Activated T-helper 1 cell treated with anti-CD3 and anti-CD28 coated beads, Interleukin-2, amount 50 U/mL, for 16 hours (primary cell): ENCODE data around the gene SDCCAG8.

Experiments
- DNase-seq, 2 donors: peaks; one replicate each; pipeline ENCODE4 v3.0.0-alpha.2; 2020; ENCODE audit warnings: low read depth in 1 of 2, low spot score in 1 of 2

Gene SDCCAG8

DNA sequence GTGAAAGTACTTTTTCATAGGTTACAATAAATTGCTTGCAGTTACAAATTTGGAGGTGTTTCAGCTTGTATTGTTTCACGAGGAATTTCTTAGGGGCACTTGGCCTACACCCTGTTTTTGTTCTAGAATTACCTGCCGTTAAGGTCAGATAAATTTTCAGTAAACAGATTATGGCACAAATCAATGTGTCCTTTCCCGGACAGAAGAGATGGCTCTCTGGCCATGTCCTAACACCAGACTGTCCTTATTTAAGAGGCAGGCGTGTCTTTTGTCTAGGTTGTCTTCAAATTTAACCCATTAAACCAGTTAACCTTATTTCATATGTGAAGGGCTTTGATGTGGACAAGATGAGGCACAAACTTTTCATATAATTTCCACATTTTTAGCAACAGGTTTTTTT, 243.4 kb downstream of the SDCCAG8 start:
- DNase-seq: no peak

DNA sequence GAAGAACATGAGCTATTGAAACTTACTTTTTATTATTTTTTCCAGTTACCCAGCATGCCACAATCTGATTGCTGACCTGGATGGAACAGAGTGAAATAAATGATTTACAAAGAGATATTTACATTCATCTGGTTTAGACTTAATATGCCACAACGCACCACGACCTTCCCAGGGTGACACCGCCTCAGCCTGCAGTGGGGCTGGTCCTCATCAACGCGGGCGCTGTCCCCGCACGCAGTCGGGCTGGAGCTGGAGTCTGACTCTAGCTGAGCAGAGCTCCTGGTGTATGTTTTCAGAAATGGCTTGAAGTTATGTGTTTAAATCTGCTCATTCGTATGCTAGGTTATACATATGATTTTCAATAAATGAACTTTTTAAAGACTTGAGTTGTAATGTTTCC, 243.9 kb downstream of the SDCCAG8 start:
- no peak for DNase-seq

DNA sequence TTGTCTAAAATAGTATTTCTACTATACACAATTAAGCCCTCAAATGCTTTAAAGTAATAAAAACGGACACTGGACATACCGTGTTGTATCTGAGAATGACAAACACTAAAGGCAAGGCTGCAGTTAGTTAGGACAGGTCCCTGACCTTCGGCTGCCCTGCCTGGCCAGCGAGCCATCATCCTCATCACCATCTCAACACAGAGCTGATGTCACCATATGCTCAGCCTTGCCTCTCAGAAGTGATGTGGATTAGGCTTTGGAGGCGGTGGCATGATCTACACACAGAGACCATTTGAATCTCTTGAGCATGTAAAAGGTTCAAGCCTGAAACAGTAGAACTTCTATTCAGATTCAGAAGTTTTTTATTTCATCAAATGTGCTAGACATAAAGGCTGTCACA, 244.7 kb downstream of the SDCCAG8 start:
- DNase-seq: no peak

DNA sequence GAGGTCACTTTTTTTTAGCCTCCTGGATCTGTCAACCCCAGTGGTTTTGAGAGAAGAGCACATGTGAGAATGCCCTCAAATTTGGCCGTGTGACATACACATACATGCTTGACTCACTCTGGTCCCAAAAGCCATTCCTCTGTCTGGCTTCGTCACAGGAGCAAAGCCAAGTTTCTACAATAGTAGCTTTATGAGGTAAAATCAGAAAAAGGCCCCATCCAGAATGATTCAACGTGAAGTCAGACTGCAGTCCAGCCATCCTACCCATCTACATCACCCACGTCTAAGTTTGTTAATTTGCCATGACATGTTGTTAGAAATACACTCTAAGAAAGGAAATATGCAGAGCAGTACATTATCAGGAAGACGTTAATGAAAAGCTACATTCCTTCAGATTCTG, 245.2 kb downstream of the SDCCAG8 start:
- DNase-seq: no peak

DNA sequence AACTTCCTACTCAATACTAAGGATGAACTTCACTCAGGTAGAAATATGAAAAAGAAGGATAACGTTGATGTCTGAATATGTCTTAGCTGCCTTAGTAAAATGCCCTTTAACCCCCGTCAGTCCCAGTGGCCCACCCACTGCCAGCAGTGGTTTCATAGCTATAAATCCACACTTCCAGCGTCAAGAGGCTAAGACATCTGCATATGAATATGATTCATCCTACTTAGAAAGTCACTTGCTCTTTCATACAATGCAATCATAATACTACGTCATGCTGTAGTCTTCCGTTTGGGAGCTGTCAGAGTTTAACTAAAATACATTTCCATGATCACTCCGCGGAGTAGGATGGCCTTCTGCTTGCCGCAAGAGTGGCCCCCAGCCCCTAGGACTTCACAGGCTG, 247.3 kb downstream of the SDCCAG8 start:
- DNase-seq: no peak

DNA sequence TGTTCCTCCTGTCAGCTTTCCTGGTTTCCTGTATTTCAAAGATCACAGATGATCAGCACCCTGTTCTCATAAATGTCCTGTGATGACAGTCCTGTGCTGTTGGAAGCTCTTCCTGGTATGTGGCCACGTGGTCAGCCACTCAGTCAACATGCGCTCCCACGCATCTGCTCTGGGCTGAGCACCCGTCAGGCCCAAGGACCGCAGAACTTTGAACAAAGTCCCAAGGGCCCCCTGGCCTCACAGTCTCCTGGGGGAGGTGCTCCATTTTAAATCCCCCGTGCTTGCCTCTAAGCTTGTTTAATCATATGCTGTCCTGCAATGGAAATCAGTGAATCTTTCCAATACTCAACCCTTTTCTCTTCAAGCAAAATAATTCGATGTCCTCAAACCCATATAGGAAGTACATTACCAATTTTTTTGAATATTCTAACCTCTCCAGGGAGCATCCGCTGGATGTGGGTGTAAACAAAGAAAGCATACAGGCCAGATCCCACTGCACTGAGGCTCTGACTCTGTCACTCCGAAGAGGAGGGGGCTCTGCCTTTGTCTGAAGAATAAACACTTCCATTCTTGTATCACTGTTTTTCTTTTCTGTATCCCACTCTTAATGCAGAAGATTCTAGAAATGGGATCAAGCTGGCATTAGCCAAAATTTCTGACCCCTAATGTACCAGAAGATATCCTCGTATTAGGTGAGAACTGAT, 250.3 kb downstream of the SDCCAG8 start:
- DNase-seq: no peak

DNA sequence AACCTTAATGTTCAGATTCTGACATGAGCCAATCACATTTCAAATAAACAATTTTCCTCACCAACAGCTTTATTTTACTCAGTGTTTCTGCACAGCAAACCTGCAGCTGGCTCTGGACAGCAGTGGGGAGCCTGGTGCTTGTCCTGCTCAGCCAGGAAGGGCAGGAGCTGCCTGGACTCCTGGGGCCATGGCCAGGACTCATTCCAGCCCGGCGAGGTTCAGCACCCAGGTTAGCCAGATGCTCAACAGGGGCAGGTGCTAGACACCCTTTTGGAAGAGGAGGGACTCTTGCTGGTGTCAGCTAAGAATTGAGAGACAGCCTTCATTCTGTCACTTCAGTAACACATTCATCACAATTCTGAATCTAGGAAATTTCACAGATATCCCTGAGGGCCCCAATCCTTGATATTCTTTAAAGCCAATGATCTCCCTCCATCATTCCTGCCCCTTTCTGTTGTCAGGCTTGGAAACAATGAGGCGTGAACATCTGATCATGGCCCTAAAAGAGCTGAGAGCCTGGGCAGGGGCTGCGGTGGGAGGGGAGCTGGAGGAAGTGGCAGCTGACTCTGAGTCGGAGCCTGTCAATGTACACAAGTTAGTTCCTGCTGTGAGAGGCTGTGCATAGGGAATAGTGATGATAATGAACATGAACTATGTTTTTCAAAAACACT, 251.3 kb downstream of the SDCCAG8 start:
- DNase-seq: no peak

DNA sequence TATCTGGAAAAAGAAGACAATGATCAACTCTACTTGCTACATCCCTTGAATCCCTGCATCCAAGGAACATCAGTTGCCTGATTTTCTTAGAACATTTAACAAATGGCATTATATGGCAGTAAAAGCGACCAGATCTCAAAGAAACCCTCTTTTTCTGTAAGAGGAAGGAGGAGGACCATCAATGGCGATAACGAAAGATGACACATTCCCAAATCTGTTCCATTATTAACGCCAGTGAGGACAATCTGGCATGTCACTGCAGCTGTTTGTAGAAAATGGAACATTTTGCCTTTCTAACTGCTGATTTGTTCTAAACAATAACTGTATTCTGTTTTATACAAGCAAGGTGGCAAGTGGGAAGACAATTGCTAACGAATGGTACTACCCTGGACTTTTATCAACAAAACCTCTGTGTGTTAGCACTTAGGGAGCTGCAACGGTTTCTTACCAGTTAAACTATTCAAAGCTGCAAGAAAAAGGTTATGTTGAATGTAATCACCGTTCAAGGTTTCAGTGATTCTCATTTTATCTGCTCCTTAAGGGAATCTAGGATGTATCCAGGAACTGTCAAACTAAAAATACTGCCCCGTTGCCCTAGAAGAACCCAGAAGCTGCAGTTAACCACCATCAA, 251.9 kb downstream of the SDCCAG8 start:
- no peak for DNase-seq

DNA sequence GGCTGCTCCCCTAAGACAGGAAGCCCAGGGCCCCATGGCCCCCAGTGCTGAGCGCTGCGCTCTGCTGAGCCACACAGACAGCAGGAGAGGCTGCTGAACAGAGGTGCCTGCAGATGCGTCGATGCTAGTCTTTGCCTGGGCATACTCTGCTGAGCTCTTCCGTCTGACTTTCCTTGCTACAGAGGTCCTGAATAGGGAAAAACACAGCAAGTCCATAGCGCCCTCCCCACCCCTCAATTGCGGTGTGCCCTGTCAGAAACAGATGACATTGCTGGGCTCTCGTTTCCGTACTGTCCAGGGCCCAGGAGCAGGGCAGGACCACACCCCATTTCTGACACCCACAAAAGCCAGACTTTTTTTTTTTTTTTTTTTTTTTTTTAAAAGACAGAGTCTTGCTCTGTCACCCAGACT, 252.5 kb downstream of the SDCCAG8 start:
- no peak for DNase-seq

DNA sequence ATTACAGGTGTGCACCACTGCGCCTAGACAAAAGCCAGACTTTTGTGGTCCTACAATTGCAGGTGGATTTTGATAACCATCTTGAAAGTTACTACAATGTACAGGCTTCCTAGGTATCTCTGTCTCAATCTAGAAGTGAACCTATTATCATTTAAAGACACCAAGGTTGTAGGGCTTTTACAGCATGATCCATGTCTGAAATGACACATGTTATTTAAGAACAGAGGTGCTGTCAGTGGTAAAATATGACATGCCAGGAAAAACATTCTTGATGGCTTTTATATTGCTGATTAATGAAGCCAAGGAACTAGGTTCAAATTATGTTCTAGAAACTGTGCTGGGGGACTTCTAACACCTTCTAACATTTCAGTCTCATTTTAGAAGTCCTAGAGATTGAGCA, 253.1 kb downstream of the SDCCAG8 start:
- no peak for DNase-seq

DNA sequence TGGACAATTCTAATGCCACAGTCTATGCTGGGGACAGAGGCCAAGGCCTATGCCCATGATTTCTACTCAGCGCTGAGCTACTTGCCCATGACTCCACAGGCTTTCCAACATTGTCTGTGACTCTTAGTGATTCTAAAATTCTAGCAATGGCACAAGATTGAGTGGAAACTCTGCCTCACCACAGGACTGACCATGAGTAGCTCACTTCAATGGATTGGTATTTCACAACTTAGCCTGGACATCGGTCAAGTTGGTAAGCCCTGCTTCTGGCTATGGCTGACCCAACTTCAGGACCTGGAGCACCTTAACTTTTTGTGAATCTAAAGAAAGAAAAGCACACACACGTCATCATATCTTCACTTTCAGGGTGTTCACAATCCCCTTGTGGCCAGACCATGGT, 255.1 kb downstream of the SDCCAG8 start:
- DNase-seq: no peak

DNA sequence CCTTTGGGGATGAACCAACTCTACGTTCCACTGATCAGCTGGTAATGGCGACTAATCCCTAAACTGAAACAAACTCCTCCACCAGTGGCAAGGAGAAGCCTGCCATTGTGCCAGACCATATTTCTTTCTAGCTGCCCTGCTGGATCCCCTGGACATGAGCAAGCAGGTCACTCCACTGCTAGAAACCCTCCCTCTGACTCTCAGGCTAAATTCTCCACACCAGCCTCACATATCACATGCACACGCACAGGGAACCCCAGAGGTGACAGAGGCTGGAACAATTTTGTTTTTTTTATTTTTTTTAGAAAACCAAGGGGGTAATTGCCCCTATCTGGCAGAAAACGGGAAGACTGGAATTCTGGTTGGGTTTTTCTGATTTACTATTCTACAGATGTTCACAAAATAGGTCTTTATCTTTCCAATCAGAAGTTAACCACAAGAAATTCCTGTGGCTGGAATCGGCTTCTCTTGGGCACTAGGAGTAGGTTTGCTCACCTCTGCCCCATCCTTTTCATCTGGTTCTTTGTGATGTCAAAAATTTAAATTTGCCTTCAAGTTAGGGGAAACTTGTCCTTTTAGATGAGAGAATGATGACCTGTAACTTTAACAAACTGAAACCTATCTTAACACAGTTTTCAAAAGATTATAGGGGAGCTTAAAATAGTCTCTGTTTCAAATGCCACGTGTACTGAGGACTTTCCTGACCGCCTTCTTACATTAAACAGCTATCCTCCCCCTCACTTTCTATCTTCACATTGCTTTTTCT, 258.1 kb downstream of the SDCCAG8 start:
- no peak for DNase-seq

DNA sequence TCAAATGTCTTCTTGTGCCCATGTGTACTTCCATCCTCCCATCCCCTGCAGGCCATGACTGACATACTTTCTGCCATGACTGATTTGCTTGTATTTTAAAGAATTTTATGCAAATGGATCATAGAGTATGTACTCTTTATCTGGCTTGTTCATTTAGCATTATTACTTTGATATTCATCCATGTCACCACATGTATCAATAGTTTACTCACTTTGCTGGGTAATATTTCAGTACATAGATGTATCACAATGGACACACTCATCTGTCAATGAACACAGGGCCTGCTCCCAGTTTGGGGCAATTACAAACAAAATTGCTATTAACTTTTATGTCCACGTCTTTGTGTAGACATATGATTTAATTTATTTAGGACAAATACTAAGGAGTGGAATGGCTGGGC, 259.1 kb downstream of the SDCCAG8 start:
- DNase-seq: no peak

DNA sequence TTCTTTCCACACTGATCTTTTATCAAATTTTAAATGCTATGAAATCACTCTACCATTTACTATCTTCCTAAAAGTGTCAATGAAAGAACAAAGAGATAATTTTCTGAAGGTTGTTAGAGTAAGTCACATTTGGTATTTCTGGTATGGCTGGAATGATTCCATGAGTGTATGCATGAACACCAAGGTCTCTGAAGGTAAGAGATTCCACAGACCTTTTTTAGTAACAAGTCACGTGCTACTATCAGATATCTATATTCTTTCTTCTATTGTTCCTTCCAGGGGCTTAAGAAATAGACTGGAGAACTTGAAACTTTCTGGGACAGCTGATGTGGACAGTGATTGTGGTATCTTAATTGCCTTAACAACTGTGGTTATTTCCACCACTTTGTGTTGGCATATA, 265.0 kb downstream of the SDCCAG8 start:
- DNase-seq: no peak

DNA sequence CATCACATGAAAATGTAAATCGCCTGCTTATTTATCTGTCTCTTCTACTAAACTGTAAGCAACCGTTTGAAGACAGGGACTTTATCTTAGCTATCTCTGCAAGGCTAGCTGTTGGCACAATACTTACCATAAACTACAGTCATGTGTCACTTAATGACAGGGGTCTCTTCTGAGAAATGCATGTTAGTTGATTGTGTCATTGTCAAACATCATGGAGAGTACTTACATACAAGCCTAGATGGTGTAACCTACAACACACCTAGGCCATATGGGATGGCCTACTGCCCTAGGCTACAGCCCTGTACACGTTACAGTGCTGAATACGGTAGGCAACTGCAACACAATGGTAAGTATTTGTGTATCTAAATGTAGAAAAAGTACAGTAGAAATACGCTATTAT, 267.9 kb downstream of the SDCCAG8 start:
- no peak for DNase-seq

DNA sequence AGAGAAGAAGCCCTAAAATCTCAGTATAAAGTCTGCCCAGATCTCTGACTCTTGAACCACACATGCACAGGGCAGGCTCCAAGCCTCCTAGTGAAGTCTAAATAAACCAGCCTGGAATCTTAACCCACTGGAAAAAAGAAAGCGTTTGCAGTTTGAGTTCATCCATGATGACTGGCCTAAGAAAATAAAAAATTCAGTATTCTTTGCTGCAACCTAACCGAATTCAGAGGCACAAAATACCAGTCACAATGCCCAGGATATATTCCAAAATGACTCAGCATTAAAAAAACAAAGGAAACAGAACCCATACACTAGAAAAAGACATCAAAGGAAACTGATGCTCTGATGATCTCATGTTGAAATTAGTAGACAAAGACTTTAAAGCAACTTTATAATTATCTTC, 269.2 kb downstream of the SDCCAG8 start:
- DNase-seq: no peak

DNA sequence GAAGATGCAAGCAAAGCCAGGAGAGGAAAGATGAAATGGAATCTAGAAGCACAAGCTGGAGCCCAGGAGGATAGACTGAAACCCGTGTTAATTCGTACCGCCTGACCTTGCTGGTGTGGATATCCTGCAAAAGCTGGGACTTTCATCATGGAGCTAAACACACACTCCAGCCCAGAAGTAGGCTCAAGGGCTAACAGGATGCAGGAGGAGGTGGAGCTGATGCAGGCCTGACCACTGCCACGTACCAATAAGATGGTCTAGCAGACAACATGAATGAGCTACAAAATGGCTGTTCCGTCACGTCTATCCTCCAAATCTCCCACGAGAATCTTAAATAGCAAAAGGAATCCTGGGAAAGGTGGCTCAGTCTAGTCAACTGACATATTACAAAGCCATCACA, 270.3 kb downstream of the SDCCAG8 start:
- no peak for DNase-seq

DNA sequence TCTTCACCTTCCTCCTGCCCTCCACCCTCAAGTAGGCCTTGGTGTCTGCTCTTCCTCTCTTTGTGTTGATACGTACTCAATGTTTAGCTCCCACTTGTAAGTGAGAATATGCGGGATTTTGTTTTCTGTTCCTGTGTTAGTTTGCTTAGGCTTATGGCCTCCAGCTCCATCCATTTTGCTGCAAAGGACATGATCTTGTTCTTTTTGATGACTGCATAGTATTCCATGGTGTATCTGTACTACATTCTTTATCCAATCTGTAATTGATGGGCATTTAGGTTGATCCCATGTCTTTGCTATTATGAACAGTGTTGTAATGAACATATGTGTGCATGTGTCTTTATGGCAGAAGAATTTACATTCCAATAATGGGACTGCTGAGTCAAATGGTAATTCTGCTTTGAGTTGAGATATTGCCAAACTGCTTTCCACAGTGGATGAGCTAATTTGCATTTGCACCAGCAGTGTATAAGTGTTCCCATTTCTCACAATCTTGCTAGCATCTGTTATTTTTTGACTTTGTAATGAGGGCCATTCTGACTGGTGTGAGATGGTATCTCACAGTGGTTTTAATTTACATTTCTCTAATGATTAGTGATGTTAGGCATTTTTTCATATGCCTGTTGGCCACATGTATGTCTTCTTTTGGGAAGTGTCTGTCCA, 272.7 kb downstream of the SDCCAG8 start:
- DNase-seq: no peak

DNA sequence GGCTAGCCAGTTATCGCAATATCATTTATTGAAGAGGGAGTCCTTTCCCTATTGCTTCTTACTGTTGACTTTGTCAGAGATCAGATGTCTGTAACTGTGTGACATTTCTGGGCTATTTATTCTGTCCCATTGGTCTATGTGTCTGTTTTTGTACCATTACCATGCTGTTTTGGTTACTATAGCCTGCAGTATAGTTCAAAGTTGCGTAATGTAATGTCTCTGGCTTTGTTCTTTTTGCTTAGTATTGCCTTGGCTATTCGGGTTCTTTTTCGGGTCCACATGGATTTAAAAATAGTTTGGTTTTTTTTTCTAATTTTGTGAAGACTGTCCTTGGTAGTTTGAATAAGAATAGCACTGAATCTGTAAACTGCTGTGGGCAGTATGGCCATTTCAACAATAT, 273.7 kb downstream of the SDCCAG8 start:
- DNase-seq: no peak

DNA sequence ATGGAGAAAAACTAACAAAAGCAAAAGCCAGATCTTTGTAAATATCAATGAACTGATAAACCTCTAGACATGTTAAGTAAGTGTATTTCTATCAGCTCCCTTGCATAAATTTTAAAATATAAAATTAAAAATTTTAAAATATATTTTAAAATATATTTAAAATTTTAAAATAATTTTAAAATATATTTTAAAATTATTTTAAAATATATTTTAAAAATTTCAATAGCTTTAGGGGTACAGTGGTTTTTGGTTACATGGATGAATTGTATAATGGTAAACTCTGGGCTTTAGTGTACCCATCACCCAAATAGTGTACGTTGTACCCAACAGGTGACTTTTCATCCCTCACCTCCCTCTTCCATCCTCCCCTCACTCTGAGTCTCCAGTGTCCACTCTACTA, 279.2 kb downstream of the SDCCAG8 start:
- DNase-seq: no peak

DNA sequence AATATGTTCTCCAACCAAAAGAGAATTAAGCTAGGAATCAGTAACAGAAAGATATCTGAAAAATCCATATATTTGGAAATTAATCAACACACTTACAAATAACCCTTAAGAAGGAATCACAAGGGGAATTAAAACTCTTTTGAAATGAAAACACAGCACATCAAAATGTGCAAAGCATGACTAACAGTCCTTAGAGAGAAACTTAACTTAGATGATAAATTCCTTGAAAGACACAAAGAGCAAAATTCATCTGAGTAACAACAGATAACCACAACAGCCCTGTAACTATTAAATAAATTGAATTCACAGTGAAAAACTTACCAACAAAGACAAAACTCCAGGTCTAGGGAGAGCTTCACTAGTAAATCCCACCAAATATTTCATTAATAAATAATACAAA, 283.8 kb downstream of the SDCCAG8 start:
- no peak for DNase-seq
